GM21717 (cell line): Measurements from ENCODE around the gene PLCG1.

ENCODE experiments used
- ATAC-seq: cut with Tn5 transposase; IDR thresholded peaks from one replicate; pipeline ENCODE4 v1.9.1; 2021; ENCODE audit warnings: mild to moderate bottlenecking, moderate library complexity; ENCODE audit not compliant: unreplicated experiment

Gene PLCG1

DNA sequence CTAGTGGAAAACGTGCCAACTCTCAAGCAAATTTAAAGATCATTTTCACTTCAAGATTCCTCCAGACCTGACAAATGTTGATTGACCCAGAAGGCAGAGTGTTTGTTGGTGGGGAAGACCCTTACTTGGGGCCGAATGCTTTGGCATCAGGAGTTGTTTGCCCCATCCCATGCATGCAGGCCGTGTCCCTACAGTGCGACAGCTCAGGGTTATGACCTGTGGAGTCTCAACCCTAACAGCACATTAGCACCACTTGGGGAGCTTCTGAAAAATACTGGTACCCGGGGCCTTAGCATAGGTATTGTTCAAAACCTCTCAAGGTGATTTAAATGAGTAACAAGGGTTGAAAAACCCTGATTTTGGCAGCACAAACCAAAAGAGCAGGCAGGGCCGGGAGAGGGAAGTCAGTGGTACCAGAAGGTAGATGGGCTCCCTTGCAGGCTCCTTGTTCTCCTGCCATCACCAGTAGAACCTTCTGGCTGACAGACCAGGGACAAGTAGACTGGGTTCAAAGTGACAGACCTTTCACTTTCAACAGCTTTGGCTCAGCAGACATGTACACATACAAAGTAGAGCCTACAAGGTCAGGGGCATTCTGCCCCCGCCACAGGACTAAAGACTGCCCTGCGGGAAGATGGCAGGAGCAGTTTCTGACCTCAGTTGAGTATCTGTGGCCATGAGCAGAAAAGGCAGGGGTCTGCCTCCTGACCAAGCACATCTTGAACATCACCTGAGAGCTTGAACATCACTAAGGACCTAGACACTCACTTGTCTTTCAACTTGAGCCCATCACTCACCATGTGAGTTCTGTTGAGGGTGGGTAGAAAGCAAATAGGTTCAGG is 39.6 kb downstream of the PLCG1 start:
- no peak for ATAC-seq

DNA sequence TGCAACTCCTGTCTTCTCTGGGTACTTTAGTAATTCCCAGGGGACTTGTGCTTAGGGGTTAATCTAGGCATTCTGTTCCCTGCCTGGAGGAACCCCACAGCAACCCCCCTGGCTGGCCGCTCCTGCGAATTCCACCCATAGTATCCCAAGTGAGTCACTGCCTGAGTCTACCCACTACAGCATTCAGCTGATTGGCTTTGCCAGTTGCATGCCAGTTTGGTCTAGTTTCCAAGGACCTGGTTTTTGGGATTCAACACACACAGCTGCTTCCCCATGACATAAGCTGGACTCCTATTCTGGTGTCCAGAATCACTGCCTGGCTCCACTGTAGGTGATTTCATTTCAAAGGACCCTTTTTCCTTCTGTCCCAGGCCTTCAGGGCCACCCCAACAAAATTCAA is 40.3 kb downstream of the PLCG1 start:
- ATAC-seq: no peak

DNA sequence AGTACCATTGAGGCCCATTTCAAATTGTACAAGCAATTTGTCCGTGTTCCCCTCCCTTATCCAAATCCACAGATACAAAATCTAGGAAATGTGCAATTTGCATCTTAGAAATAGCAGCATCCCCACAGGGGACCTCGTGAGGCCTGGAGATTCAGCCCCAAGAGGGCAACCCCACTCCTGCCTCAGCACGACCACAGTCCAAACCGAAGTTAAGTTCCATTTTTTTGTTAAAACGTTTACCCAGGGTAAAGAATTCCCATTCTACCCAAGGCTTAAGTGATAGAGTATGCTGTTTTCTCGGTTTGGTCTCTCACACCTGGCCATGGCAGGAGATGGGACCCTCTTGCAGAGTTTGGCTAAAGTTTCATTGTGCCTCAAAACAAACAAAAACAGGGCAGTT is 41.2 kb downstream of the PLCG1 start:
- no peak for ATAC-seq

DNA sequence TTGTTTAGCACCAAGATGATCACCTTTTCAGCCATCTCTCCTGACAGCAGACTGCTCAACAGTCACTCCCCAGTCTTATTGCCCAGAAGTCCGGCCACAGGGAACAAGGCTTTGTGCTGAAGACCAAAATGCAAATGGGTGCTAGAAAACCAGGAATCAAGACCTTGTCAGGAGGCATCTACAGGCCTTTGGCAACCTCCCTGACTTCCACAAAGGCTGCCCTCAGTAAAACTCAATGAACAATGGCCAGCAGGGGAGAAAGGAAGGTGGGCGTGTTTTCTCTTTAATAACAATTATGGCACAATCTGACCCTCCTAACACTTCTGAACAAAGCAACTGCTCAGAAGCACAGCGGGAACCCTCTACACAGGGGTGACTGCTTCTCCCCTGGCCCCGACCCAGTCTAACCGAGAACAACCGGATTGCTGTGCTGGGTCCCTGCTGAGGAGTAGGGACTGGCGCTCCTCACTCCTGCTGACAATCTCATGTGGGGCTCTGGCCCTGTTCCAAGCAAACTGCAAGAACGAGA is 41.6 kb downstream of the PLCG1 start:
- no peak for ATAC-seq

DNA sequence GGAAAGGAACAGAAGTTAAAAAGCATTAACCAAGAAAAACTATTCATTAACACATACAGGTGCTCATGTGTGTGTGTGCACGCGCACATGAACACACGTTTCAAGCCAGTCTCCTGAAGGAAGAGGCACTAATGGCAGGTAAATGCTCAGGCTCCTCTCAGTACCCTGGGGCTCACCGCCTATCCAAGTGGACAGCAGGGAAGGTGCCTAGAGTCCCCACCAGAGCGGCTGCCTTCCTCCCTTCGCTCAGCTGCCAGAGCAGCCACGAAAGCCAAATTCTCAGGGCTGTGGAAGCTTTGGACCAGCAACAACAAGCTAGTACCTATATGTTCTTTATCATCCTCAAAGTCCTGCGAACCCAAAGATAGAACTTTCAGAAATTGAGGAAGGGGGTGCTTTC is 42.6 kb downstream of the PLCG1 start:
- ATAC-seq: no peak

DNA sequence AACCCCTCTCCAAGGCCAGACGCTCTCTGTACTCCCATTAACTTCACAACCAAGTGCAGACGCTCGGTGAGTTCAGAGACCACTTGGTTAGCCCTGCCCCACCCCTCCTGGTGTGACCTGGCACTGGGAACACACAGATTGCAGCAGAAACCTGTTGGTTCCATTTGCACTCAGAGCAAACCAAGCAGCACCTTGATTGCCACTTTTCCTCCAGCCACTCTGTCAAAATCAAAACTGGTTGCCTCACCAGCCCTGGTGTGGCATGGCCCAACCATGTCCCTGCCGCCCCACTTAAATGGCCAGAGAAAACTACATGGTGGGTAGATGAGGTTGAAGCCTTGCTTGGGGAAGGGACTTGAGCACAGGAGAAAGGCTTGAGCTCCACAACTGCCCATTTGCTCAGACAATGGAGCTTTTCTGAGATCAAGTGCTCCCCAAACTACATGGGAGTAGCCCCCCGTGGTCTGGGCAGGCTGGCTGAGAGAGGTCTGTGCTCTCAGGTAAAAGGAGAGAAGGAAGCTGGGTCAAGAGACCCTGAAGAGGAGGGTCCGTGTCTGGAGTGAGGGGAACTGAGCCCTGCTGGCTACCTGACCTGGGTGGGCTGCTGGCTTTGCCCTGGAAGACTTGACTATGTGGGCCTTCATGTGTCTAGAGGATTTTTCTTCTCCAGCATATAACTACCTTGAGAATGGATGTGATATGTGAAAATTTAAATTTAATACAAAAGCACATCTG is 43.4 kb downstream of the PLCG1 start:
- no peak for ATAC-seq

DNA sequence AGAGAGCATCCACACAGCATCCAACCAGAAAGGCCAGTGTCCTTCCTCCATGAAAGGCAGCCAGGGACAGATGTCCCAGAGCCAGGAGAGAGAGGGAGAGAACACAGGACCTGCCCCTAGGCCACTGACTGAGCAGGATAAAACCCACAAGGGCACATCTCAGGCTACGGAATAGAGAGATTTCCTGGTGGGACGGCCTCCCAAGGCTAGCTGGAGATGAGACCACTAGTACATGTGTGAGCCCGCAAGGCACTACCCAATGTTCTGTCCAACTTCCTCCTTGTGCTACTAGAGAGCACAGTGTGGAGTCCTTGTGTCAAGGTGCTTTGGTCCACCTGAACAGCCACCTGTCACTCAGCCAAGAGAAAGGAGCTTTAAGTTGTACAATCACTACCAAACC is 44.2 kb downstream of the PLCG1 start:
- no peak for ATAC-seq

DNA sequence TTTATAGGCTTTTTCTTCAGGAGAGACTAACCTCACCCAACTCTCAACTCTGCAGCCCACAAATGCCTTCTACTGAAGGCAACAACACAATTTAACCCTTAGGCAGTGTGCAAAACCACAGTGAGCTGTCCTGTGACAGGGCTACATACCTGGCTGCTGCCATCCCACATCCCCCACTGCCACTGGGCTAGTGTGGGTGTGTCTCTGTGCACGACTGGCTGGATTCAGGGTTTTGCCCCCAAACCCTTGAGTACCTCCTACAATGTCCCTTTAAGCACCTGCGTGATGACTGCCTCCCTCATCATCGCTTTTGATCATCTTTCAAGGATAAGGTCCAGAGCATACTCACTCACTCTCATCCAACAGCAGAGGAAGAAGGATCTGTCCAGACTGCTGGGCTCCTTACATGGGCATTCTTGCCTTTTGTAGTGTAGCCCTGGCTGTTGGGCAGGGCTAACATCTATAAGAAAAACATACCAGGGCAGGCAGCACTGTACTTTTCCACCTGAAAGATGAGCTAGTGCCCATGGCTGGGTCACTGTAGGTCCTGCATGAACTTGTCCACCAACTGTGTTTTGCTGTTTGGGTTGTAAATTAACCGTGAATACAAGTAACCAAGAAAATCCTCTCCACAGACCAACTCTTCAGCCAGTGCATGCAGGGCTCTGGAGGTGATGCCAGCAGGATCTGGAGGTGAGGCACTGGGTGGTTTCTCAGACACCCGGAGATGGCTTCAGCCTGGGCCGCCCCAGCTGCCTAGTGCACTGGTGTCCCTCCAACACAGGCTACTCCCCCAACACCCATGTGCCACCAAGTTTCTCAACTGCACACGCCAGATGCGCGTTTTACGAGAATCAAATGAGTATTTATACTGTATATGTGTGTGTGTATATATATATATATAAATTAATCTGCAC is 45.2 kb downstream of the PLCG1 start:
- ATAC-seq: no peak

DNA sequence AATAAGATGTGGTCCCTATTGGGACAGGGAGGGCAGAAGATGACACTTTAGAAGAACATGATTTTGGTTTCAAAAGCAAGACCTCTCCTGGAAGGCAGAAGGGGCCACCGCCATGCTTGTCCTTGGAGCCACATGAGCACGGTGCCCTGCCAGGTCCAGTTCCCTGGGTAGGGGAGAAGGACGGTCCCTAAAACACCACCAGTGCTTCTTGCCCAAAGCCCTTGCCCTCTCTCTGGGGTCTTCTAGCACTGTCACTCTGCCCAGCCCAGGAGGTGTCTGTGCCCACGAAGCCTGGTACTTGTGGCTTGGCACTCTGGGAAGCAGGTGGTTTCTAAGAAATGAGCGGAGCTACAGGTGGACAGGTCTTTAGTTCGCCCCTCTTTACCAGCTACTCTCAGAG is 46.0 kb downstream of the PLCG1 start:
- ATAC-seq: no peak

DNA sequence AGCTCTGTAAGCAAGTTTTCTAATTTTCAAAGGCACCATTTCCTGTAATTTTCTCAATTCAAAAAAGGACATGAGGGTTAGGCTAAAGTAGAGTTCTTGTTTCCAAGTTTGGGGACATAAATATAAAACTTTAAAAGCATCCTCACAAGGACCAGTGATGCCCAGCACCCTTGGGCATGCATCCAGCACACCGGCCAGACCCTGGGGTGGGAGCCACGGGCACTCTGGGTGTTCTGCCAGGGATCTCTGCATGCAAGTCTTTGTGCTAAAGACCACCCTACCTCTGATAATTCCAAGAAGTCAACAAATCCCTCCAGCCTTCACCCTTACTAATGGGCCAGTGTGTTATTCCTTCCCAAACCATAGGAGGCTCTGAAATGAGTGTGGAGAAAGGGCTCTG is 46.5 kb downstream of the PLCG1 start:
- no peak for ATAC-seq

DNA sequence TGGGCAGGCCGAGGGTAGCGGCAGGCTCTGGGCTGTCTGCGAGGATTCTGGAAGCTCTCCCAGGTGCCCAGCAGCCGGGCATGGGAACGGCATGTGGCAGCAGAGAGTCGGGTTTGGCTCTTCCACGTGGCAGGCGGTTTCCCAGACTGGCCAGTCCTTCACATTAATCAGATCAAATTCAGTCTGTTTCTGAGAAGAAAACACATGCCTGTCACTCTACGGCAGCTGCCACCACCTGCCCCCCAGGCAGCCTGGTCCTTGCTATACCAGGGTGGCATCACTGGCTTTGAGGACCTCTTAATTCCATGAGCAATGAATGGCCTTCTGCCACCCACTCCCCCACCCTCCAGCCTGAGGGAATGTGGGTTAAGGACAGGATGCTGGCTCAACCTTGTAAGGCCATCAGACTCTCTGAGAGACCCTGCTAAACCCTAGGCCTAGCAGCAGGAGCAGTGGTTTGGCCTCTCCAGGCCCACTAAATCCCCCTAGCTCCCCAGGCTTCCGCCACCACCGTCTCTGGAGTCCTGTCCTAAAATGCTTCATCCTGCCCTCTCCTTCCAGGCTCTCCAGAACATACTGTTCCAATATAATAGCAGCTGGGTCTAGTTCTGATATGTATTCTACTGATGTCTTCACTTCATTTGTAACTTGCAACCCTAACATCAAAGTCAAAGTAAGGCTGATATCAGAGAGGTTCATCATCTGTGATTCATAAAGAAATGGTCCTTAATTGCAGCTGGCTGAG is 47.8 kb downstream of the PLCG1 start:
- no peak for ATAC-seq

DNA sequence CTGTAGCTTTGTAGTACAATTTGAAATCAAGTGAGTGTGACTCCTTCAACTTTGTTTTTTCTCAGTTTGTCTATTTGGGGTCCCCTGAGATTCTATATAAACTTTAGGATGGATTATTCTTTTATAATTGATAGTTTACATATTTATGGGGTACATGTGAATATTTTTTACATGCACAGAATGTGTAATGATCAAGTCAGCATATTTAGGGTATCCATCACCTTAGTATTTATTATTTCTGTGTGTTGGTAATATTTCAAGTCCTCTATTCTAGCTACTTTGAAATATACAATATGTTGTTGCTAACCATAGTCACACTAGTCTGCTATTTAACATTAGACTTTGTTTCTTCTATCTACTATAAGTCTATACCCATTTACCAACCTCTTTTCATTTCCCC is 50.3 kb downstream of the PLCG1 start:
- ATAC-seq: no peak

DNA sequence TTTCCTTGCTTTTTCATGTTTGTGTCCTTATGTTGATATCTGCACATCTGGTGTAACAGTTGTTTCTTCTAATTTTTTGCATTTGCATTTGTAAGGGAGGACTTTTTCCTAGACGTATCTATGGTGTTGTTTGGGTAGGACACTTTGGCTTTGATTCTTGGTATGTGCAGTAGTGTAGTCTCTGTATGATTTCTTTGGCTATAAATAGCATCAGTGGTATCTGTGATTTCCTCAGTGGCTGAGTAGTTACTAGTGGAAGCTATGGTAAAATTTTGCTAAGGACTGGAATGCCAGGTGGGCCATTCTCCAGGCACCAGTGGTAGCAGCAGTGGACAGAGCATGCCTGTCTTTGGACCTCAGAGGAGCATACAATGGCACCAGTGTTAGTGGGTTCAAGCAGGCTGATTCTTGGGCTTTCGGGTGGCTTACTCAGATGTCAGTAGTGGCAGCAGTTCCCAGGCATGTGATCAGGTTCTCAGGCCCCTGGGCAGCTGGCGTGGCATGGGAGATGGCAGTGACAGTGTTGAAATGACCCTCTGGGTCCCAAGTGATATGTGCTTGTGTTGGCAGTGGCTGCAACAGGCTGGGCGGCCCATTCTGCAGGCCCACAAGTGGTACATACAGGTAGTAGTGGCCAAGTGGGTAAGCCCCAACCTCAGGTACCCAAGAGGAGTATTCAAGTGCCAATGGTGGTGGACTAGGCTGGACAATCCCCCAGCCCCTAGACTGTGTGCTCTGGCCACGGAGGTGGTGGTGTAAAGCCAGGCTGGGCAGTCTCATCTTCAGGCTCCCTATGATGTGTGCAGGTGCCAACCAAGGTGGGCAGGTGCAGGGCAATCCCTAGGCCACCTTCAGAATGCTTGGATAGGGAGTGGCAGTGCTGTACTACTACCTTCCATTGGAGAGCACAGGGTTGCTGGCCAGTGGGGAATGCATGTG is 54.5 kb downstream of the PLCG1 start:
- ATAC-seq: no peak

DNA sequence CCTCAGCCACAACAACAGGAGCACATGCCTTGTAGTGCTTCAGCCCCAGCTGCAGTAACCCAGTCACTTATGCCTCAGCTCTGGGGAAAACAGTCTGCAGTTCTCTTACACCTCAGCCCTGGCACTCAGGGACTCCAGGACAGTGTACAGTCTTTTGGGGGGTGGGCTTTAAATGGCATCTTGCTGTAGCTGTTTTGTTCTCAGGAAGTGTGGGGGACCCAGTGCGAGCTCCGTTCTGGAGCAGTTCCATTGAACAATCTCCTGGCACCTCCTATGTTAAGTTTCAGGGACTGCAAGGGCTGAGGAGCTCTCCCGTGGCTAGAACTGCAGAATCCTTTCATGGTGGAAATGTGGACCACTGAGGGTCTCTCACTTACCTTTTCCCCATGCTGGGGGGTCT is 55.2 kb downstream of the PLCG1 start:
- ATAC-seq: no peak

DNA sequence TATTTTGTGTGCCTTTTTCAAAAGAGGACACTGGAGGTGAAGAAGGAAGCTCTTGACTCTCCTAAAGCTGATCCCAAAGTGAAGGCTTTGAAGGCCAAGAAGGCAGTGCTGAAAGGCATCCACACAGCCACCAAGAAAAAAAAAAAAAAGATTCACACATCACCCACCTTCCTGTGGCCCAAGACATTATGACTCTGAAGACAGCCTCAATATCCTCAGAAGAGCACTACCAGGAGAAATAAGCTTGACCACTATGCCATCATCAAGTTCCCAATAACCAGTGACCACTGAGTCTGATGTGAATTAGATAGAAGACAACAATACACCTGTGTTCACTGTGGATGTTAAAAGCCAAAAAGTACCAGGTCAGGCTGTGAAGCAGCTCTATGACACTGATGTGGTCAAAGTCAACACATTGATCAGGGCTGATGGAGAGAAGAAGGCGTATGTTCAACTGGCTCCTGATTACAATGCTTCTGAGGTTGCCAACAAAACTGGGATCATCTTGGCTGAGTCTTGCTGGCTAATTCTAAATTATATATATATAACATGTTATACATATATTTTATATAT is 59.4 kb downstream of the PLCG1 start:
- no peak for ATAC-seq

DNA sequence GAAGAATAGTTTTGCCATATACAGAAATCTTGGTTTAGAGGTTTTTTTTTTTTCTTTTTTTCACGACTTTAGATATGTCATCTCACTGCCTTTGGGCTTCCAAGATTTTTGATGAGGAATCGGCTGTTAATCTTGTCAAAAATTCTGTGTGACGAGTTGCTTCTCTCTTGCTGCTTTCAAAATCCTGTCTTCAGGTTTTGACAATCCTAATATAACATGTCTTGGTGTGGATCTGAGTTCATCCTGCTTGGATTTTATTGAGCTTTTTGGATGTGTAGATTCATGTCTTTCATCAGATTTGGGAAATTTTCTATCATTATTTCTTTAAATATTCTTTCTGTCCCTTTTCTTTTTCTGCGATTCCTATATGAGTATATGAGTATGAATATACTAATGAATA is 61.1 kb downstream of the PLCG1 start:
- ATAC-seq: no peak

DNA sequence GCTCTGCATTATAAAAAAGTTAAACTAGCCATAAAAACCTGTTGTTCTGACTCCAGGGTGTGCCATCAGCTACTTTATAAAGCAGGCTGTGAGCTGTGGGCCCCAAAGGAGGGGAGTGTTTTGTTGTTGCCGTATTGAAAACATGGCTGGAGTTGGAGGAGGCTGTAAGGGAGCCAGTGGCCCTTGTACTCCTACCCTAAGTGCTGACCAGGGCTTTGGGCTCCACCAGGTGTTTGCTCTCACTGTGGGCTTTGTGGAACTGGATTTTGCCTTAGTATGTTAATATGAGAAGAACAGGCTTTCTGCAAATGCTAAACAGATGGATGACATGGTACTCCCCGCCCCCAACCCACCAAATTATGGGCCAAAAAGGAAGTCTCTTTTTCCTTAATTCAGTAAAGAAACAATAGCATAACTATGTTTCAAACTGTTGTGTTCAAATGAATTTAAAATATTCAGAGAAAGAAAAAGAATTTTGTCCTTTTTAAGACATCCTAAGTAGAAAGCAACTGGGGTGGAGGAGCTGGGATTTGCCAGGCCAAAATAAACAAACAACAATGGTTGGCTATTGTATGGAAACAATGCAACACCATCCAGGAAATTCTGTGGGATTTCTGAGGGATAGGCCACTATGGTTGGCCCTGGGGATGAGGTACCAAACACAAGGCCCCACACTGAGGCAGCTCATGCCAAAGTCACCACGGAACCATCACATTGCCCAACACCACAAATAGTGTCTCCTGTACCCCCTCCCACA is 63.3 kb downstream of the PLCG1 start:
- ATAC-seq: no peak

DNA sequence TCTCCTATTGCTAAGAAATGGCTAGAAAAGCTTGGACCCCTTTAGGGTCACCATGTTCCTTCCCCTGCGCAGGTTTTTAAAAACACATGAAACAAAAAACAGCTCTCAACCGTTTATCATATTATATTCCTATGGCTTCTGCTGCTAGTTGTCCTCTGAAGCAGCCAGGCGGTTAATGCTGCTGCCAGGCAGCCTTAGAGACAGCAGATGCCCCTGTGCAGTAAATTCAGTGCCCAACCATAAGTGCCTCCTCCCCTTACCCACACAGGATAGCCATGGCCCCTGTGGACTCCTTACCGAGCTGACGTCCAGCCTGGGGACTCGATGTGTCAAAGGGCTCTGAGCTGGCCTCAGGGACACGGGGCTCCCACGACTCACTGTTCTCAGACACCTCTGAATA is 64.4 kb downstream of the PLCG1 start:
- ATAC-seq: no peak
